Stimulated activated memory B cell treated with anti-CD40 and anti-IgM and Interleukin-4, amounts not matched to agents 10 μg/mL and 1 μg/mL and 100 μg/mL, for 72 hours (primary cell): ENCODE data around the gene CPNE5.
A peak's percentile ranks its signal among the peaks of the same experiment; 100 is the strongest.

Experiments used
- ATAC-seq: fragments of 150-1000 bp; cut with Tn5 transposase; 2 replicates; pipeline ENCODE4 v1.10.0; 2021
- H3K27ac Mint-ChIP-seq: one replicate; pipeline ENCODE4 v1.8.0; 2022; ENCODE audit warnings: mild to moderate bottlenecking, mixed read lengths
- H3K27me3 Mint-ChIP-seq: one replicate; pipeline ENCODE4 v1.8.0; 2022; ENCODE audit warnings: mixed read lengths
- H3K36me3 Mint-ChIP-seq: one replicate; pipeline ENCODE4 v1.8.0; 2022; ENCODE audit warnings: mixed read lengths
- H3K4me1 Mint-ChIP-seq: one replicate; pipeline ENCODE4 v1.8.0; 2022; ENCODE audit warnings: mixed read lengths
- H3K4me3 Mint-ChIP-seq: one replicate; pipeline ENCODE4 v1.8.0; 2022; ENCODE audit warnings: mild to moderate bottlenecking, moderate library complexity, mixed read lengths
- H3K9me3 Mint-ChIP-seq: one replicate; pipeline ENCODE4 v1.8.0; 2022; ENCODE audit warnings: mixed read lengths

The CPNE5 gene

DNA sequence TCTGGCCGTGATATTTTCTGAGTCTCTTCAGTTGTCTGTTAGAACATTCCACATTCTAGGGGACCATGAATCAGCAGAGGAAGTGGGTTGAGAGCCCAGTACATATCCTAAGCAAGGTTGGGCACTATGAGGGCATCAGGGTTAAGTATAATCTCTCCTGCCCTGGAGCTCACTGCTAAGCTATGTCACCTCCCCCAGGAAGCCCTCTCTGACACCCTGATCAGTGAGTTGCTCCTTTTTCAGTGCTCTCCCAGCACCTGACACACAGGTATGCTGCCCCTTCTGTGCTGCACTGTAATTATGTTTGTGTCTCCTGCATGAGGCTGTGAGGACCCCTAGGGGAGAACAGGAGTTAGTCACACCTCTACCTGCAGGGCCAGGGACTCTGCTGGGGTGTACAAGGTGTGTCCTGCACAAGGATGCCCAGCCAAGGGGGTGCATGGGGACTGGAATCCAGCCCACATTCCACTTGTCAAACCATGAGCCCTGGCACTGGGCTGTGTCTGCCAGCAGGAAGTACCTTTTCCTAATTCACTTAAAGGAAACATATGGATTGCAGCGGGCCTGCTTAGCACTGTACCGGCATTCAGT lies 137.7 kb downstream of the CPNE5 start:
- Mint-ChIP-seq H3K27me3 (no peaks in the 10 kb centered on the region), H3K4me3 (no peak overlapping the region), H3K9me3 (no peaks in the 10 kb centered on the region), H3K4me1 (peaks cover 38% of the 10 kb centered on the region), H3K36me3 (peaks cover 4% of the 10 kb centered on the region), H3K27ac (peak overlapping the region; percentile 41)
- peak; percentile 53 for ATAC-seq

DNA sequence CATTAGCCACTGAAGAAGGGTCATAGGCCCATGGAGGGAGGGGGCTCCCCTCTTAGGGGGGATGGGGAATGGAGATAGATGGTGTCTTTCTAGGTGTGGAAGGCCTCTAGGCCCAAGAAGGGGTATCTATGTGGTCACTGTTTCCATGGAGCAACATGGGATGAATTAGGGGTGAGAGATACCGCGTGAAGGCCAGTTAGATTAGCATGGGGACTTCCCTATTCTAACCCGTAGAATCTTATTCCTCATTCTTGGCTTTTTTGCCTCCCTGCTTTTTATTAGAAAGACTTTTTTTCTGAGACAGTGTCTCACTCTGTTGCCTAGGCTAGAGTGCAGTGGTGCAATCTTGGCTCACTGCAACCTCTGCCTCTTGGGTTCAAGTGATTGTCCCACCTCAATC lies 138.4 kb downstream of the CPNE5 start:
- no peak overlapping the region for H3K4me3 Mint-ChIP-seq
- H3K4me1 Mint-ChIP-seq: peaks cover 43% of the 10 kb centered on the region
- H3K27ac Mint-ChIP-seq: peak overlapping the region; percentile 41
- no peaks in the 10 kb centered on the region for H3K27me3 Mint-ChIP-seq
- no peaks in the 10 kb centered on the region for H3K9me3 Mint-ChIP-seq
- ATAC-seq: peak; percentile 57
- H3K36me3 Mint-ChIP-seq: peaks cover 6% of the 10 kb centered on the region

DNA sequence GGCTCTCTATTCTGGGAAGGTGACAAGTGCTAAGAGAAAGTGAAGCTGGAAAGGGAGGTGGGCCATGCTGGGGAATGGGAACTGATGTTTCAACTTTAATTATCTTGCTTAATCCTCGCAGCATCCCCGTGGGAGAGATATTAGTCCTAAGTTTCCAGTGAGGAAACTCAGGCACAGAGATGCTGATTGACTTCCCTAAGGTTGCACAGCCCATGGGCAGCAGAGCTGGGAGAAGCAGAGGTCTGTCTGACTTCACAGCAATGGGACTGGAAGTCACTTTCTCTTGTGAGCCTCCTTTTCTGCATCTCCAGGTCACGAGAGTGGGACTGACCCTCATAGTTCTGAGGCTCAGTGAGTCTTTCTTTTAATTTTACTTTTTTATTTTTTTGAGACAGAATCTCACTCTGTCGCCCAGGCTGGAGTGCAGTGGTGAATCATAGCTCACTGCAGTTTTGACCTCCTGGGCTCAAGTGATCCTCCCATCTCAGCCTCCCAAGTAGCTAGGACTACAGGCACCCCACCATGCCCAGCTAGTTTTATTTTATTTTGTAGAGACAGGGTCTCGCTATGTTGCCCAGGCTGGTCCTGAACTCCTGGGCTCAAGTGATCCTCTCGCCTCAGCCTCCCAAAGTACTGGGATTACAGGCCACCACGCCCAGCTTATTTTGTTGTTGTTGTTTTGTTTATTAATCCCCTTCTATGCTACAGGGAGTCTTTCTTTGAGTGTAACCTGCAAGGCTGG lies 139.0 kb downstream of the CPNE5 start:
- Mint-ChIP-seq H3K9me3 (no peaks in the 10 kb centered on the region), H3K27me3 (no peaks in the 10 kb centered on the region), H3K36me3 (peaks cover 6% of the 10 kb centered on the region), H3K4me1 (peaks cover 47% of the 10 kb centered on the region), H3K4me3 (no peak overlapping the region), H3K27ac (peak overlapping the region; percentile 41)
- no peak for ATAC-seq

DNA sequence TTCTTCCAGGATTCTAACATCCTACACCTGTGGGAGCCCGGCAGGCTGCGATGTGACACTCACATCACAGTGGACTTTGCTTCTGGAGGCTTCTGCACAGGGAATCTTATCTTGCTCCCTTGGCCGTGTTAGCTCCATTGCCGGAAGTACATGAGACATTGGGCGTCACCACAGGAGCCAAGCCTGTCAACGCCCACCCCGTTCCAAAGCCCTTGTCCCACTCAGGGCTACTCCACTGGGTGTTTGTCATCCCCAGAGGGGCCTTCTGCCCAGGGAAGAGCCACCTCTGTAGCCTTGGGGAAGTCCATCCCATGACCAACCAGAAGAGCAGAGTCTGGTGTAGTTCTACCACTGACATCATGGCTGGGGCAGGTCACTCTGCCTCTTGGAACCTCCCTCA lies 139.9 kb downstream of the CPNE5 start:
- no peaks in the 10 kb centered on the region for H3K27me3 Mint-ChIP-seq
- H3K4me3 Mint-ChIP-seq: no peak overlapping the region
- no peak for ATAC-seq
- peaks cover 56% of the 10 kb centered on the region for H3K4me1 Mint-ChIP-seq
- H3K27ac Mint-ChIP-seq: peak overlapping the region; percentile 20
- no peaks in the 10 kb centered on the region for H3K9me3 Mint-ChIP-seq
- H3K36me3 Mint-ChIP-seq: peaks cover 13% of the 10 kb centered on the region

DNA sequence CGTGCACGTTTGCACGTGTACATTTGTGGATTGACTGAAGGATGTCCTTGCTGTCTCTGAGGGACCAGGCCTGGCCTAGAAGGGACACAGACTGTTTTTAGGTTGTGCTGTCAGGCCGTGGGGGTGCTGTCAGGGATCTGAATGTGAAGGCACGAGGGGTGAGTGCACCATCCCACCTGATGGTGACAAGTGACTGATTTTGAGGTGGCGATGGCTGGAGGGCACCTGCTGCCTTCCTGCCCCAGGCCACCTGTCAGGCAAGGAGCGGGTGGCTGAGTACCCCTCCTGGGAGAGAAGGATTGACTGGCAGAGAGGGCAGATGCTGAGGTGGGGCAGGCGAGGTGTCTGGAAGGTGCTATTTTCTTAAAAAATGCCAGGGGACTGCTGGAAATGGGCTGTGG lies 140.4 kb downstream of the CPNE5 start:
- H3K27ac Mint-ChIP-seq: peak overlapping the region; percentile 20
- H3K4me3 Mint-ChIP-seq: no peak overlapping the region
- H3K36me3 Mint-ChIP-seq: peaks cover 13% of the 10 kb centered on the region
- H3K27me3 Mint-ChIP-seq: no peaks in the 10 kb centered on the region
- no peak for ATAC-seq
- H3K9me3 Mint-ChIP-seq: no peaks in the 10 kb centered on the region
- peaks cover 56% of the 10 kb centered on the region for H3K4me1 Mint-ChIP-seq

DNA sequence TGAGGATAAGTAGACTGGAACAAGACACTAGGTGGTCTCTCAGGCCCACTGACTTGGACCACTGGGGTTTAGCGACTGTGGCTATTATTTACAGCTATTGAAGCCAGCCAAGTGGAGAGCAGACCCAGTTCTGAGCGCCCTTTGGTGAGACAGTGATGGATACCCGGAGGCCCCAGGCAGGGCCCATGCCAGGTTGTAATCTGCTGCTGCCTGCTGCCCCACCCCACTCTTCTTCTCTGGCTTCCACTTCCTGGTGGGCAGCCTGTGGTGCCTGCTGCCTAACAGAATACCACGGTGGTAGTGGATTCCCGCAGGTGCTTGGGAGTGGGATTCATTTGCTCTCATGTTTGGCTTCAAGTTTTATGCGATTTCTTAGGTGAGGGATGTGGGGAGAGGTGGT lies 141.0 kb downstream of the CPNE5 start:
- Mint-ChIP-seq H3K4me3 (no peak overlapping the region), H3K27me3 (no peaks in the 10 kb centered on the region), H3K9me3 (no peaks in the 10 kb centered on the region), H3K27ac (no peak overlapping the region), H3K4me1 (peaks cover 63% of the 10 kb centered on the region), H3K36me3 (peaks cover 13% of the 10 kb centered on the region)
- no peak for ATAC-seq

DNA sequence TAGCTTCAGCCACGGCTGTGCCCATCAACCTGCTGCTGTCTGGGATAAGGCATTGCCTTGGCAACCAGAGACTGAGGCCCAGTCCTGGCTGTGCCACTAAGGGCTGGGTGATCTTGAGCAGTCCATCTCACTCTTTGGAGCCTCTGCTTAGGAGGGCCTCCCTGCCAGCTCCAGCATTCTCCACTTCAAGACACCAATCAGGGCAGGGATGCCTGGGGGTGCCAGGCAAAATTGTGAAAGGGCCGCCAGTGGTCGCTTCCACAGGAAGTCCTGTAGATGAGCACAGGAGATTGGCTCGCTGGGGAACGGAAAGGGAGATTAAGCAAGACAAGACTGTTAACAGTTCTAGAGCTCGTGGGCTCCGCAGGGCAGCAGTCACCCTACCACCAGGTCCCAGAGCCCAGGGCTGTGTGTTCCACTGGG lies 141.8 kb downstream of the CPNE5 start, which contains the start of gene RAB44:
TSS of gene RAB44 (plus strand) at position 346 of the 423 bp plus-strand sequence. CDS start 6,410 bp downstream, outside the sequence.
- no peak for ATAC-seq
- peak within 1 kb of the TSS; percentile 78 for H3K27ac Mint-ChIP-seq
- H3K4me3 Mint-ChIP-seq: no peak within 1 kb of the TSS
- no peaks in the 10 kb centered on the region for H3K9me3 Mint-ChIP-seq
- no peaks in the 10 kb centered on the region for H3K27me3 Mint-ChIP-seq
- peaks cover 70% of the 10 kb centered on the region for H3K4me1 Mint-ChIP-seq
- peaks cover 13% of the 10 kb centered on the region for H3K36me3 Mint-ChIP-seq

DNA sequence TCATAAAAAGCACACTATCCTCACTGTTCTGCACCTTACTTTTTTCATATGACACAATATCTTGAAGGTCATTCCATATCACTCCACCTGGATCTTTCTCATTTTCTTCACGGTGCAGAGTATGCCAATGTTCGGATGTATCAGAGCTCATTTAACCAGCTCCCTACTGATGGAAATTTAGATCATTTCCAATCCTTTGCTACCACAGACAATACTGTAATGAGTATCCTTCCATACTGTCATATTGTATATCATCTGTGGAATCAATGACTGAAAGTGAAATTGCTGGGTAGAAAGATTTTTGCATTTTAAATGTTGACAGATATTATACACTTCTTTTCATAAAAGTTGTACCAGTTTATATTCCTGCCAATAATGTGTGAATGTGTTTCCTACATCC lies 143.8 kb downstream of the CPNE5 start:
- H3K36me3 Mint-ChIP-seq: peaks cover 13% of the 10 kb centered on the region
- peak overlapping the region; percentile 82 for H3K27ac Mint-ChIP-seq
- no peaks in the 10 kb centered on the region for H3K9me3 Mint-ChIP-seq
- peaks cover 74% of the 10 kb centered on the region for H3K4me1 Mint-ChIP-seq
- no peaks in the 10 kb centered on the region for H3K27me3 Mint-ChIP-seq
- ATAC-seq: no peak
- H3K4me3 Mint-ChIP-seq: no peak overlapping the region

DNA sequence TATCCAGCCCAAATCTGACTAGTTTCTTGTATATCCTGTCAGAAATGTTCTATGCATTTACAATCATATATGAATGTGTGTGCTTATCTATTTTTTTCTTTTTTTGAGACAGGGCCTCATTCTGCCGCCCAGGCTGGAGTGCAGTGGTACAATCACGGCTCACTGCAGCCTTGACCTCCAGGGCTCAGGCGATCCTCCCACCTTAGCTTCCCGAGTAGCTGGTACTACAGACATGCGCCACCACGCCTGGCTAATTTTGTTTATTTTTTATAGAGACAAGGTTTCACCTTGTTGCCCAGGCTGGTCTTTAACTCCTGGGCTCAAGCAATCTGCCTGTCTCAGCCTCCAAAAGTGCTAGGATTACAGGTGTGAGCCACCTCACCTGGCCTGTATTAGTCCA lies 144.6 kb downstream of the CPNE5 start:
- no peaks in the 10 kb centered on the region for H3K27me3 Mint-ChIP-seq
- peaks cover 81% of the 10 kb centered on the region for H3K4me1 Mint-ChIP-seq
- H3K4me3 Mint-ChIP-seq: no peak overlapping the region
- no peak for ATAC-seq
- H3K27ac Mint-ChIP-seq: peak overlapping the region; percentile 82
- H3K9me3 Mint-ChIP-seq: no peaks in the 10 kb centered on the region
- H3K36me3 Mint-ChIP-seq: peaks cover 18% of the 10 kb centered on the region

DNA sequence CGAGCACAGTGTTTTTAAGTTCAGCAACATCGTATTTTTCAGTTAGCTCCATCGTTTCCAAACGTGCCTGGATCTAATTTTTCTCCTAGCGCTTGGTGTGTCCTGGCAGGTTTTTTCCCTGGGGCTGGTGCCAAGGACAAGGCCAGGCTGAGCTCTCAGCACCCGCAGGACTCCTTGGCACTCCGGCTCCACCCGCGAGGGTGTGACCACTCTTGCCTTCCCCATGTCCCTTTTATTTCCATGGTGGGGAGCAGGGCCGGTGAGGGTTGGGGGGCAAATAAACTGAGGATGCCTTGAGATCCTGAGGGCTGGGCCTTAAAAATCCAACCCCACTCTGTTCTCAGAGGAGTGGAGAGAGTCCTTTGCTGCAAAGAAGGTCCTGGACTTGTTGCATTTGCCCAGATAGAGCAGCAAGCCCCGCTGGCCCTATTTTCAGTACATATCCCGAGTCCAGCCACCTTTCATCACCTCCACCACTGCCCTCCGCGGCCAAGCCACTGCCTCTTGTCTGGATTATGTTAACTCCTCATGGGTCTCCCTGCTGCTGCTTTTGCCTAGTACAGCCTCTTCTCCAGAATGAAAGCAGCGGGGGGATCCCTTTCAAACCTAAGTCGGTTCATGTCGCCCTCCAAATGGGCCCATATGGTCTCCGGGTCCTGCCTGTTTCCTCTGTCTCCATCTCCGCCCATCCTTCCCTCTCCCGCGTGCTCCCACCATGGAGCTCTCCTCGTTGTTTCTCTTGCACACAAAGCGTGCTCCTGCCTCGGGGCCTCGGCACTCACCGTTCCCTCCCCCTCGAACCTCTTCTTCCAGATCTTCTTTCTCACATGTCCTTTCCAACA lies 146.2 kb downstream of the CPNE5 start:
- H3K36me3 Mint-ChIP-seq: peaks cover 18% of the 10 kb centered on the region
- H3K9me3 Mint-ChIP-seq: no peaks in the 10 kb centered on the region
- ATAC-seq: no peak
- no peak overlapping the region for H3K4me3 Mint-ChIP-seq
- peaks cover 84% of the 10 kb centered on the region for H3K4me1 Mint-ChIP-seq
- peak overlapping the region; percentile 78 for H3K27ac Mint-ChIP-seq
- no peaks in the 10 kb centered on the region for H3K27me3 Mint-ChIP-seq

DNA sequence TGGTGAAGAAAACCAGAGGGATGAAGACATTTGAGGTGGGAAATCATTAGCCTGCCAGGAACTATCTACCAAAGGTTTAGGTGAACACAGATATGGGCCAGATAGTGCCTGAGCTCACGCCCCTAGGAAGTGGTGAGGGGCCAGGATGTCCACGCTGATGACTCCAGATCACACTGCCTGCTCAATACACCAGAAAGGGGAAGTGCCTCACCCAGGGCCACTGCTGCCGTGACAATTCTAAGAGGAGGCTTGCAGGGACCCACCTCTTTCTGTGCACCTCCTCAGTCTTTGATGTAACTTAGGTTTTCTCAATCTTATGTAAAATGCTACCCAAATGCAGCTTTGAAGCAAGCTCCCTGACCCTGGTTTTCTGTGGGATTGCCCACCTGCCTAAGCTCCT lies 147.0 kb downstream of the CPNE5 start:
- Mint-ChIP-seq H3K27me3 (no peaks in the 10 kb centered on the region), H3K9me3 (no peaks in the 10 kb centered on the region), H3K4me3 (peak overlapping the region; percentile 20), H3K27ac (peak overlapping the region; percentile 78), H3K36me3 (peaks cover 25% of the 10 kb centered on the region), H3K4me1 (peaks cover 78% of the 10 kb centered on the region)
- ATAC-seq: peak; percentile 99

DNA sequence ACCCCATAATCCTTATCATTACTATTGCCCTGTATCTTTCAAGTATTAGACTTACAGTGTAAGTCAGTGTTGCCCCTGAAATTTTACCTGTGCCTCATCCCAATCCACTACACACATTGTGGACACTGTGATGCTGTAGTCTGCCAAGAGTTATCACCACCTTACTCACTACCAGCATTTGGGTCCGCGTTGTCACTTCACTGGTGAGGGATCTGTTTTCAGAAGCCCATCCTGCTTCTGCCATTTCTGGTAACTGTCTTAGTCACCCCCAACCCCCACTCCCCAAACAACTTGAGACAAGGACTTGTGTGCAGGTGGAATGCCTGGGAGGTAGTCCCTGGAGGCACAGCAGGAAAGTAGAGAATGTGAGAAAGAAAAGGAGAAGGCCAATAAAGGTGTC lies 147.6 kb downstream of the CPNE5 start:
- no peak for ATAC-seq
- Mint-ChIP-seq H3K4me3 (no peak overlapping the region), H3K36me3 (peaks cover 28% of the 10 kb centered on the region), H3K27ac (peak overlapping the region; percentile 78), H3K9me3 (no peaks in the 10 kb centered on the region), H3K4me1 (peaks cover 75% of the 10 kb centered on the region), H3K27me3 (no peaks in the 10 kb centered on the region)

DNA sequence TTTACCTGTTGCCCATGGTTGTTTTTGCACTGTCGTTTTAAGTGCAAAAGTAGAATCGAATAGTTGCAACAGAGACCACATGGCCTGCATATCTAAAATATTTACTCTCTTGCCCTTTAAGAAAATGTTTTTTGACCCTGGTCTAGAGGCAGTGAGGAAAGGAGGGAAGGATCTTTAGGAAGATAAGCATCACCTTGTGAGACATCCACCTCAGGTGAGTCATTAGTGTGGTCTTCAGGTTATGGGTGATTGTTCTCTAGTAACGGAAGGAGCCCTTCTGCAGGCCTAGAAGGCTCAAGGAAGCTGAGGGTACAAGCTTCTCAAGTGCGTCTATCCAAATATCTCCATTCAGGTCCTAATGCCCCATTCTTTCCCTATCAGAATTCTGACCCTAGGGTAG lies 148.2 kb downstream of the CPNE5 start:
- Mint-ChIP-seq H3K27ac (peak overlapping the region; percentile 78), H3K27me3 (no peaks in the 10 kb centered on the region), H3K4me1 (peaks cover 74% of the 10 kb centered on the region)

More for the DNA sequence above, 148.2 kb downstream of the CPNE5 start:
- no peak overlapping the region for H3K4me3 Mint-ChIP-seq
- no peaks in the 10 kb centered on the region for H3K9me3 Mint-ChIP-seq
- H3K36me3 Mint-ChIP-seq: peaks cover 31% of the 10 kb centered on the region
- ATAC-seq: no peak
